NCI-H2196 treated with DMSO at 0.1 percent for 48 hours (cell line): Measurements from ENCODE around the gene MED12L.

Experiments used
- DNase-seq: peaks from one replicate; lab custom pipeline; 2025; ENCODE audit not compliant: unreplicated experiment; lab: John Stamatoyannopoulos, UW

The MED12L gene

GRCh38 chr3:151316267-151316991 is 231.0 kb downstream of the MED12L start, which contains the start of gene GPR87:
Gene GPR87 (minus strand): TSS chr3:151316820. CDS start chr3:151300100, 16,720 bp downstream.
- no peak for DNase-seq

- no peak for DNase-seq
Measured at GRCh38 chr3:151318313-151318712, 232.8 kb downstream of the MED12L start.

- DNase-seq, result no peak
Measured at GRCh38 chr3:151318991-151319390, 233.5 kb downstream of the MED12L start.

GRCh38 chr3:151319628-151320027 is 234.2 kb downstream of the MED12L start:
- no peak for DNase-seq

GRCh38 chr3:151320131-151320530 is 234.7 kb downstream of the MED12L start:
- no peak for DNase-seq

- DNase-seq, result no peak
Measured at GRCh38 chr3:151321526-151321925, 236.1 kb downstream of the MED12L start.

GRCh38 chr3:151322511-151322910 is 237.0 kb downstream of the MED12L start:
- no peak for DNase-seq

- DNase-seq, result peak; percentile 15
Measured at GRCh38 chr3:151327571-151328198, 242.2 kb downstream of the MED12L start.

- no peak for DNase-seq
Measured at GRCh38 chr3:151328298-151328995, 243.0 kb downstream of the MED12L start.

GRCh38 chr3:151329363-151329762 is 243.9 kb downstream of the MED12L start, which contains the start of gene P2RY13:
Gene P2RY13 (minus strand): TSS chr3:151329549. CDS start chr3:151329528, 21 bp downstream.
- DNase-seq, result no peak

- no peak for DNase-seq
Measured at GRCh38 chr3:151330379-151330778, 244.9 kb downstream of the MED12L start.

- no peak for DNase-seq
Measured at GRCh38 chr3:151330899-151331298, 245.4 kb downstream of the MED12L start.

- DNase-seq, result no peak
Measured at GRCh38 chr3:151331696-151332095, 246.2 kb downstream of the MED12L start.

GRCh38 chr3:151345859-151346258 is 260.4 kb downstream of the MED12L start:
- no peak for DNase-seq

- no peak for DNase-seq
Measured at GRCh38 chr3:151346292-151346691, 260.8 kb downstream of the MED12L start.

- DNase-seq, result no peak
Measured at GRCh38 chr3:151347432-151347831, 262.0 kb downstream of the MED12L start.

- no peak for DNase-seq
Measured at GRCh38 chr3:151350656-151351055, 265.2 kb downstream of the MED12L start.

- DNase-seq, result no peak
Measured at GRCh38 chr3:151351219-151351618, 265.8 kb downstream of the MED12L start.

GRCh38 chr3:151351648-151352047 is 266.2 kb downstream of the MED12L start:
- no peak for DNase-seq

GRCh38 chr3:151356794-151357462 is 271.5 kb downstream of the MED12L start:
- DNase-seq, result no peak

- DNase-seq, result no peak
Measured at GRCh38 chr3:151357463-151357850, 272.0 kb downstream of the MED12L start.
